ENCODE data around the gene CAMKMT.
"Not testable (repeated sequence)": the region's sequence is repeated elsewhere in the genome, so short reads cannot be mapped to it uniquely, and the experiment has no call there.

Gene CAMKMT

GRCh38 chr2:44377486-44377885 lies 15.7 kb downstream of the CAMKMT start:
- TF ChIP-seq ZNF274 (IDR thresholded peaks at IDR 0.05; ENCODE audit: low read depth, low read length): no peak
- no peak overlapping the region for H3K4me3 ChIP-seq (ENCODE audit: low read length)

- not testable (repeated sequence) for H3K4me3 ChIP-seq (ENCODE audit: low read length)
Observed at GRCh38 chr2:44385226-44385625, 23.5 kb downstream of the CAMKMT start.

GRCh38 chr2:44388877-44389276 lies 27.1 kb downstream of the CAMKMT start:
- TF ChIP-seq ZNF274 (IDR thresholded peaks at IDR 0.05; ENCODE audit: low read depth, low read length): no peak
- no peak overlapping the region for H3K4me3 ChIP-seq (ENCODE audit: low read length)

GRCh38 chr2:44389895-44390294 lies 28.1 kb downstream of the CAMKMT start:
- TF ChIP-seq ZNF274 (IDR thresholded peaks at IDR 0.05; ENCODE audit: low read depth, low read length): no peak
- no peak overlapping the region for H3K4me3 ChIP-seq (ENCODE audit: low read length)

GRCh38 chr2:44392338-44392943 lies 30.7 kb downstream of the CAMKMT start:
- no peak for TF ChIP-seq ZNF274 (IDR thresholded peaks at IDR 0.05; ENCODE audit: low read depth, low read length)
- H3K4me3 ChIP-seq (ENCODE audit: low read length): no peak overlapping the region

GRCh38 chr2:44397447-44398175 lies 35.9 kb downstream of the CAMKMT start:
- TF ChIP-seq ZNF274 (IDR thresholded peaks at IDR 0.05; ENCODE audit: low read depth, low read length): no peak
- no peak overlapping the region for H3K4me3 ChIP-seq (ENCODE audit: low read length)

GRCh38 chr2:44398243-44398897 lies 36.6 kb downstream of the CAMKMT start:
- H3K4me3 ChIP-seq (ENCODE audit: low read length): no peak overlapping the region
- no peak for TF ChIP-seq ZNF274 (IDR thresholded peaks at IDR 0.05; ENCODE audit: low read depth, low read length)

- no peak overlapping the region for H3K4me3 ChIP-seq (ENCODE audit: low read length)
- TF ChIP-seq ZNF274 (IDR thresholded peaks at IDR 0.05; ENCODE audit: low read depth, low read length): no peak
Observed at GRCh38 chr2:44420725-44421124, 59.0 kb downstream of the CAMKMT start.

- no peak for TF ChIP-seq ZNF274 (IDR thresholded peaks at IDR 0.05; ENCODE audit: low read depth, low read length)
- no peak overlapping the region for H3K4me3 ChIP-seq (ENCODE audit: low read length)
Observed at GRCh38 chr2:44424211-44424610, 62.5 kb downstream of the CAMKMT start.

GRCh38 chr2:44429034-44429433 lies 67.3 kb downstream of the CAMKMT start:
- TF ChIP-seq ZNF274 (IDR thresholded peaks at IDR 0.05; ENCODE audit: low read depth, low read length): no peak
- no peak overlapping the region for H3K4me3 ChIP-seq (ENCODE audit: low read length)

GRCh38 chr2:44430342-44430741 lies 68.6 kb downstream of the CAMKMT start:
- no peak for TF ChIP-seq ZNF274 (IDR thresholded peaks at IDR 0.05; ENCODE audit: low read depth, low read length)
- no peak overlapping the region for H3K4me3 ChIP-seq (ENCODE audit: low read length)

GRCh38 chr2:44433895-44434294 lies 72.1 kb downstream of the CAMKMT start:
- no peak overlapping the region for H3K4me3 ChIP-seq (ENCODE audit: low read length)
- TF ChIP-seq ZNF274 (IDR thresholded peaks at IDR 0.05; ENCODE audit: low read depth, low read length): no peak

- H3K4me3 ChIP-seq (ENCODE audit: low read length): no peak overlapping the region
- no peak for TF ChIP-seq ZNF274 (IDR thresholded peaks at IDR 0.05; ENCODE audit: low read depth, low read length)
Observed at GRCh38 chr2:44441200-44441599, 79.5 kb downstream of the CAMKMT start.

- TF ChIP-seq ZNF274 (IDR thresholded peaks at IDR 0.05; ENCODE audit: low read depth, low read length): no peak
- H3K4me3 ChIP-seq (ENCODE audit: low read length): no peak overlapping the region
Observed at GRCh38 chr2:44442019-44442418, 80.3 kb downstream of the CAMKMT start.

- no peak for TF ChIP-seq ZNF274 (IDR thresholded peaks at IDR 0.05; ENCODE audit: low read depth, low read length)
- no peak overlapping the region for H3K4me3 ChIP-seq (ENCODE audit: low read length)
Observed at GRCh38 chr2:44443517-44443916, 81.8 kb downstream of the CAMKMT start.
